GM19372 (cell line): ENCODE data around the gene GASK1A.

Experiments used
- ATAC-seq: cut with Tn5 transposase; IDR thresholded peaks from one replicate; pipeline ENCODE4 v1.9.1; 2021; ENCODE audit warnings: mild to moderate bottlenecking, low read depth, moderate library complexity; ENCODE audit not compliant: unreplicated experiment

GASK1A gene

DNA sequence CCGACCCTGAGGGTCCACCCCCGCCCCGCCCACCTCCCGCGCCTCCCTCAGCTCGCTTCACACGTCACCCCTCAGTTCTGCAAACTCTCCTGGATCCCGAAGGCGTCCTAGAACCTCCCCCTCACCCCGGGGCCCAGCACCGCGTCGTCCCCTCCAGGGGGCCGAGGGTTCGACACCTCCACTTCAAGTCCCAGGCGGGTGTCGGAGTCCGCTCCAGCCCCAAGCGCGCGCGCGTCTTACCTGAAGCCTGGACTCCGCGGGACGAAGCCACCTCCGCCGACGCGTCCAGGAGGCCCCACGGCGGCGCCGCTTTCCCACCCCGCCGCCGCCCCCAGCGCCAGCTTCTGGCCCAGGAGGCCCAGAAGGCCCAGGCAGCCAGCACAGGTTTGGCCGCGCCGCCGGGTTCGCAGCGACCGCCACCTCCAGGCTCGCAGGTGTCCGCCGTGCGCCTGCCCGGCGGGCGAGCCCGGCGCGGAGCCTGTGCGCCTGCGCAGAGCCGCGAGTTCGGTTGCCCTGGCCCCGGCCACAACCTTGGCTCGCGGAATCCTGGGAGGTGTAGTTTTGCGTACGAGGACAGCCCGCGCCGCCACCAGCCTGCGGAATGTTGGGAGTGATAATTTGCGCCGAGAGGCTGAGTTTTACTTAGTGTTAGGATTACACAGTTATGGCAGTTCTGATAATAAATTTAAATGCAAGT, 126.6 kb downstream of the GASK1A start, which contains the start of gene POMGNT2:
Gene POMGNT2, minus strand, starts transcription at position 484 of the 697 bp plus-strand sequence. CDS start 24,648 bp downstream, outside the sequence.
- ATAC-seq = peak; percentile 97

DNA sequence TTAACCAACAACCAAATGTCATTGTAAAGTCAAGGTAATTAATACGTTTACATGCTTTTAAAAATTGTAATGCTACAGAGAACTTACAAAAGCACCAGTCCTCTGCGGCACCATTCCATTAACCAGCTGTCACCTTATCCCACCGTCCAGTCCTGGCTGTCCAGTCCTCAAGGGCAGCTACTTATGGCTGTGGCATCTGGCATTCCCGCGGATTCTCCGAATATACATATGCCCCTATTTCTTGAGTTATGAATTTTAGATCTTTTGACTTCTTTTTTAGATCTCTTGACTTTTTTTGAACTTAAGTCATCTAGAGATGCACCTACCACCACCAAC, 127.2 kb downstream of the GASK1A start:
- peak; percentile 7 for ATAC-seq
